Neuronal stem cell (in vitro differentiated cells): Measurements from ENCODE around the gene OCA2.
"Not testable (repeated sequence)": the region's sequence is repeated elsewhere in the genome, so short reads cannot be mapped to it uniquely, and the experiment has no call there.

Experiments
- DNase-seq: peaks from one replicate; pipeline ENCODE4 v3.0.0-alpha.2; 2013; ENCODE audit warnings: low spot score
- H2AFZ ChIP-seq: one replicate; pipeline ENCODE4 v1.6.1; 2013; ENCODE audit warnings: mild to moderate bottlenecking, low read length, inconsistent platforms
- H2AK5ac ChIP-seq: 2 replicates; pipeline ENCODE4 v1.6.1; 2013; ENCODE audit warnings: low read depth, mild to moderate bottlenecking, inconsistent platforms, low read length, moderate library complexity, mixed read lengths
- H2BK120ac ChIP-seq: 2 replicates; pipeline ENCODE4 v1.6.1; 2013; ENCODE audit warnings: low read depth, mild to moderate bottlenecking, inconsistent platforms, low read length, moderate library complexity, mixed read lengths
- H2BK12ac ChIP-seq: one replicate; pipeline ENCODE4 v1.6.1; 2013; ENCODE audit warnings: low read length, inconsistent platforms
- H2BK15ac ChIP-seq: 2 replicates; pipeline ENCODE4 v1.6.1; 2013; ENCODE audit warnings: mild to moderate bottlenecking, low read length, inconsistent platforms, mixed read lengths
- H2BK5ac ChIP-seq: one replicate; pipeline ENCODE4 v1.6.1; 2013; ENCODE audit warnings: inconsistent platforms, mild to moderate bottlenecking, low read length, moderate library complexity
- H3K14ac ChIP-seq: one replicate; pipeline ENCODE4 v1.6.1; 2013; ENCODE audit warnings: low read length, inconsistent platforms
- H3K18ac ChIP-seq: 2 replicates; pipeline ENCODE4 v1.6.1; 2013; ENCODE audit warnings: low read length, inconsistent platforms
- H3K23ac ChIP-seq: 2 replicates; pipeline ENCODE4 v1.6.1; 2013; ENCODE audit warnings: low read depth, mild to moderate bottlenecking, mixed read lengths, low read length, inconsistent platforms; ENCODE audit not compliant: poor library complexity
- H3K27ac ChIP-seq: replicated peaks from 3 replicates; pipeline ENCODE4 v1.5.1; 2013; ENCODE audit warnings: low read length, inconsistent platforms
- H3K27me3 ChIP-seq, 3 experiments: 2 replicates each; pipeline ENCODE4 v1.6.1; 2013; ENCODE audit warnings: low read length in 3 of 3, mild to moderate bottlenecking in 2 of 3, inconsistent platforms in 1 of 3, low read depth in 1 of 3, mixed read lengths in 1 of 3, moderate library complexity in 1 of 3; ENCODE audit not compliant: control insufficient read depth in 3 of 3, insufficient read depth in 3 of 3
- H3K36me3 ChIP-seq, 2 donors: replicated peaks in 1 of 2; 2 replicates each; pipeline ENCODE4 v1.6.1; 2013; ENCODE audit warnings: low read length in 2 of 2; ENCODE audit not compliant: control insufficient read depth in 2 of 2, insufficient read depth in 2 of 2
- H3K4ac ChIP-seq: 2 replicates; pipeline ENCODE4 v1.6.1; 2013; ENCODE audit warnings: inconsistent platforms, mild to moderate bottlenecking, low read length, moderate library complexity
- H3K4me1 ChIP-seq, 2 donors: 1 replicate in 1 of 2; 2 replicates in 1 of 2; pipeline ENCODE4 v1.6.1; 2013; ENCODE audit warnings: low read length in 2 of 2, low read depth in 1 of 2; ENCODE audit not compliant: control insufficient read depth in 2 of 2, insufficient read depth in 1 of 2
- H3K4me2 ChIP-seq: one replicate; pipeline ENCODE4 v1.6.1; 2013; ENCODE audit warnings: mild to moderate bottlenecking, low read length, inconsistent platforms; ENCODE audit not compliant: insufficient read depth, poor library complexity, severe bottlenecking
- H3K4me3 ChIP-seq, 2 donors: 2 replicates each; pipeline ENCODE4 v1.5.1; 2013; ENCODE audit warnings: low read length in 2 of 2, mild to moderate bottlenecking in 2 of 2, inconsistent platforms in 1 of 2, moderate library complexity in 1 of 2
- H3K79me1 ChIP-seq: one replicate; pipeline ENCODE4 v1.6.1; 2013; ENCODE audit warnings: low read depth, mild to moderate bottlenecking, inconsistent platforms, low read length, moderate library complexity
- H3K9ac ChIP-seq: one replicate; pipeline ENCODE4 v1.6.1; 2013; ENCODE audit warnings: mild to moderate bottlenecking, low read depth, low read length, inconsistent platforms; ENCODE audit not compliant: poor library complexity
- H3K9me3 ChIP-seq, 2 donors: replicated peaks in 1 of 2; 2 replicates each; pipeline versions ENCODE3 to v1.6.1; 2013; ENCODE audit warnings: low read length in 2 of 2, mild to moderate bottlenecking in 2 of 2, inconsistent platforms in 1 of 2, low read depth in 1 of 2, mixed read lengths in 1 of 2, moderate library complexity in 1 of 2; ENCODE audit not compliant: control insufficient read depth in 2 of 2, insufficient read depth in 1 of 2
- H4K8ac ChIP-seq: one replicate; pipeline ENCODE4 v1.6.1; 2013; ENCODE audit warnings: low read depth, mild to moderate bottlenecking, inconsistent platforms, low read length, moderate library complexity
- H4K91ac ChIP-seq: one replicate; pipeline ENCODE4 v1.6.1; 2013; ENCODE audit warnings: low read length, low read depth, mild to moderate bottlenecking, inconsistent platforms; ENCODE audit not compliant: poor library complexity
- WGBS, 2 donors: extraction: QIAGEN DNeasy Blood & Tissue Kit; methylation state at CpG; one replicate each; pipeline ENCODE4 v1.1.7; 2013; ENCODE audit warnings: missing lambda C conversion rate in 2 of 2, mixed read lengths in 1 of 2; ENCODE audit not compliant: insufficient read length in 2 of 2, insufficient replicate concordance in 1 of 2; ENCODE audit errors: extremely low coverage in 2 of 2; 5-methylcytosine and 5-hydroxymethylcytosine counted together

Gene OCA2

DNA sequence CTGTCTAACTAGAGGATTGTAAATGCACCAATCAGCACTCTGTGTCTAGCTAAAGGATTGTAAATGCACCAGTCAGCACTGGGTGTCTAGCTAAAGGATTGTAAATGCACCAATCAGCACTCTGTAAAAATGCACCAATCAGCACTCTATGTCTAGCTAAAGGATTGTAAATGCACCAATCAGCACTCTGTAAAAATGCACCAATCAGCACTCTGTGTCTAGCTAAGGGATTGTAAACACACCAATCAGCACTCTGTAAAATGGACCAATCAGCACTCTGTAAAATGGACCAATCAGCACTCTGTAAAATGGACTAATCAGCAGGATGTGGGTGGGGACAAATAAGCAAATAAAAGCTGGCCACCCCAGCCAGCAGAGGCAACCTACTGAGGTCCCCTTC is 331.7 kb downstream of the OCA2 start:
- not testable (repeated sequence) for H3K9me3 ChIP-seq, H3K9ac ChIP-seq, H3K27ac ChIP-seq, DNase-seq, H2AK5ac ChIP-seq, H2BK12ac ChIP-seq, H2BK15ac ChIP-seq, H3K36me3 ChIP-seq, H3K23ac ChIP-seq, H3K4me1 ChIP-seq, H3K27me3 ChIP-seq, H3K4me3 ChIP-seq, H3K18ac ChIP-seq, H2AFZ ChIP-seq, H3K4me2 ChIP-seq, H3K4ac ChIP-seq, H4K8ac ChIP-seq, H3K79me1 ChIP-seq, H2BK120ac ChIP-seq, H4K91ac ChIP-seq, H3K14ac ChIP-seq, H2BK5ac ChIP-seq

DNA sequence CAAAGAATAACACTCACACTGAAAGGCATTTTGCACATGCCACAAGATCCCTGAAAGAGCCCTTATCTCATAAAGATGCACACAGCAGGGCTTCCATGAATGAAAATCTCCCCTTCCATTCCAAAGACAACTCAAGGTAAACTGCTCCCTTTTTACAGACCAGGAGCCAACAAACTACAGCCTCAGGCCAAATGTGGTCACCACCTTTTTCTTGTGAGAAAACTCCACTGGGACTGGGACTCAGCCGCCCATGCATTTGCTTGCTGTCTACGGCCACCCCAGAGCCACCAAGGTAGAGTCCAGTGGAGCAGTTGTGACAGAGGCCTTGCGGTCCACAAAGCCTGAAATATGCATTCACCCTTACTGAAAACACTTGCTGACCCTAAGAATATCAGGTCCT is 334.8 kb downstream of the OCA2 start:
- Histone ChIP-seq H2BK120ac (no peak overlapping the region), H3K4me3 (no peak overlapping the region), H3K79me1 (no peaks in the 10 kb centered on the region), H2BK15ac (no peak overlapping the region), H2AK5ac (no peak overlapping the region), H3K9ac (no peak overlapping the region), H3K27ac (no peak overlapping the region), H2BK12ac (no peak overlapping the region), H3K23ac (no peak overlapping the region), H3K14ac (no peak overlapping the region), H3K4me1 (peaks cover 0 to 6% of the 10 kb centered on the region in 2 donors), H3K36me3 (no peaks in the 10 kb centered on the region), H3K4me2 (no peak overlapping the region), H4K8ac (no peak overlapping the region), H3K4ac (no peak overlapping the region), H3K27me3 (no peaks in the 10 kb centered on the region), H3K9me3 (peaks cover 0 to 4% of the 10 kb centered on the region in 2 donors), H2BK5ac (no peak overlapping the region), H4K91ac (no peak overlapping the region), H3K18ac (no peak overlapping the region), H2AFZ (no peak overlapping the region)
- no CpG with 5 or more reads among the region's 3 CpGs for WGBS, 2 donors
- no peak for DNase-seq

DNA sequence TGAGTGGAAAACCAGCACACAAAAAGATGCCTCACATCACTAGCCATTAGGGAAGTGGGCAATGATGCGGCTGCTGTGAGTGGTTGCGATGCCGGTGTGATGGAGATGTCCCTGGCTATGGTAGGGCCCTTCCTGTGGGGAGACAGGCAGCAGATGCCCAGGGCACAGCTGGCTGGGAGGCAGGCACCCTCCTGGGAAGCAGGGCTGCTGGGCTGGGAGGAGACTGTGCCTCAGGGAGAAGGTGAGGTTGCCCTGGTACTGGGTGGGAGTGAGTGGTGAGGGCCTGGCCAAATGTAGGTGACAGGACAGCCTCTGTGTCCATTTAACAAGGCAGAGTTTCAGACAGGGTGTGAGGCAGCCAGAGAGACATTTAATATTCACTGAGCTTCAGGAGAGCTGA is 335.6 kb downstream of the OCA2 start:
- peak overlapping the region; percentile 39 for H2BK15ac ChIP-seq
- H3K4me3 ChIP-seq = no peak overlapping the region
- H3K36me3 ChIP-seq = no peaks in the 10 kb centered on the region
- no peak overlapping the region for H3K23ac ChIP-seq
- DNase-seq = no peak
- no peak overlapping the region for H3K9ac ChIP-seq
- H3K4me2 ChIP-seq = no peak overlapping the region
- WGBS, 2 donors = no CpG with 5 or more reads among the region's 3 CpGs
- H2BK12ac ChIP-seq = peak overlapping the region; percentile 46
- peaks cover 0 to 6% of the 10 kb centered on the region in 2 donors for H3K4me1 ChIP-seq
- H2AK5ac ChIP-seq = no peak overlapping the region
- no peak overlapping the region for H4K91ac ChIP-seq
- H3K18ac ChIP-seq = peak overlapping the region; percentile 60
- H2AFZ ChIP-seq = no peak overlapping the region
- H3K9me3 ChIP-seq = peaks cover 0 to 4% of the 10 kb centered on the region in 2 donors
- H2BK120ac ChIP-seq = no peak overlapping the region
- peak overlapping the region; percentile 86 for H4K8ac ChIP-seq
- H3K27ac ChIP-seq = no peak overlapping the region
- H3K14ac ChIP-seq = no peak overlapping the region
- no peak overlapping the region for H3K4ac ChIP-seq
- no peaks in the 10 kb centered on the region for H3K79me1 ChIP-seq
- H2BK5ac ChIP-seq = no peak overlapping the region
- H3K27me3 ChIP-seq = no peaks in the 10 kb centered on the region

DNA sequence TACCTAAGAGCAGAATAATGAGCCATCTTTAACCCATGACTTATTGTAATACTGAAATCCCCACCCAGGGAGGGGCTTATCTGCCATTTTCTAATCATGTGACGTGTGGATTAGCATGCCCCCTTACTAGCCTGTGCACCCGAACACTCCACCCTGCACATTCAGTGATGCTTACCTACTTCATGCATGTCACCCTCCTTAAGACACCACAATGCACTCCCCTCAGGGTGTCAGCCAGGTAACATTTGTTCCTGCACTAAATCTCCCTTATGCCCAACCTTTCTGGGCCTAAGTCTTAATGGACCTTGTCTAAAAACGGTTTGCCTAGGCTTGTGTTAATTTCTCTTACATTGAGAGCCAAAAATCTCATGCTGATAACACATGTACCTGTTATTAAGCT is 336.6 kb downstream of the OCA2 start:
- no peaks in the 10 kb centered on the region for H3K36me3 ChIP-seq
- no peak overlapping the region for H3K4me3 ChIP-seq
- no peaks in the 10 kb centered on the region for H3K79me1 ChIP-seq
- no peak overlapping the region for H3K23ac ChIP-seq
- H4K91ac ChIP-seq = no peak overlapping the region
- no peak overlapping the region for H4K8ac ChIP-seq
- no peak overlapping the region for H2BK15ac ChIP-seq
- H2BK12ac ChIP-seq = no peak overlapping the region
- no peak overlapping the region for H2BK120ac ChIP-seq
- H2AFZ ChIP-seq = no peak overlapping the region
- H2BK5ac ChIP-seq = no peak overlapping the region
- no CpG with 5 or more reads among the region's 3 CpGs for WGBS, 2 donors
- H3K27me3 ChIP-seq = no peaks in the 10 kb centered on the region
- H2AK5ac ChIP-seq = no peak overlapping the region
- H3K4me1 ChIP-seq = peaks cover 0 to 4% of the 10 kb centered on the region in 2 donors
- H3K9ac ChIP-seq = no peak overlapping the region
- H3K4me2 ChIP-seq = no peak overlapping the region
- H3K9me3 ChIP-seq = peaks cover 0 to 4% of the 10 kb centered on the region in 2 donors
- no peak overlapping the region for H3K4ac ChIP-seq
- DNase-seq = no peak
- no peak overlapping the region for H3K14ac ChIP-seq
- H3K27ac ChIP-seq = no peak overlapping the region
- no peak overlapping the region for H3K18ac ChIP-seq
